ENCODE measurements around the gene HNRNPDL. TPM values are rescaled to one million over a fixed set of nuclear protein-coding genes. Genes with fewer than 3 reads are reported as not detected.

The HNRNPDL gene
- total RNA-seq, 1 donor from 2014 or later: 93.5 TPM

DNA sequence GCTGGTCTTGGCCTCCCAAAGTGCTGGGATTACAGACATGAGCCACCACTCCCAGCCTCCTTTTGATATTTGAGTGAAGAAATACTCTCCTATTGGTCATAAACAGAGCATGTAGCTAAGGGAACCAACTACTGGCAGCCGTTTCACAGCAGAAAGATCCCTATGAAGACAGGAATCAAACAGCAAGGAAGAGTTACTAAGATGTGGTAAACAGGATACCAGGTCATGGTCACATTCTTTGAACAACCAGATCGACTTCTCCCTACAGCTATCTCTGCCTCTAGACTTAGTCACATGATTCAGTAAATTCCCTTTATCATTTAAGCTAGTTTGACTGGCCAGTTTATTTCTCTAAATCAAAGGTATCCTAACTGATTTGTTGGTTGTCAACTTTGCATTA, 47.5 kb downstream of the HNRNPDL start:
- no peaks in the 10 kb centered on the region for H3K9me3 ChIP-seq (replicated peaks)
- H3K4me3 ChIP-seq: no peak overlapping the region
- no peaks in the 10 kb centered on the region for H3K36me3 ChIP-seq
- no peaks in the 10 kb centered on the region for H3K27me3 ChIP-seq (ENCODE audit: low read depth)
- intact Hi-C loops (cut with micrococcal nuclease): no loop called here
- H3K27ac ChIP-seq (replicated peaks): peak overlapping the region; percentile 82
- peaks cover 32% of the 10 kb centered on the region for H3K4me1 ChIP-seq
- TF ChIP-seq, protein P1, sequence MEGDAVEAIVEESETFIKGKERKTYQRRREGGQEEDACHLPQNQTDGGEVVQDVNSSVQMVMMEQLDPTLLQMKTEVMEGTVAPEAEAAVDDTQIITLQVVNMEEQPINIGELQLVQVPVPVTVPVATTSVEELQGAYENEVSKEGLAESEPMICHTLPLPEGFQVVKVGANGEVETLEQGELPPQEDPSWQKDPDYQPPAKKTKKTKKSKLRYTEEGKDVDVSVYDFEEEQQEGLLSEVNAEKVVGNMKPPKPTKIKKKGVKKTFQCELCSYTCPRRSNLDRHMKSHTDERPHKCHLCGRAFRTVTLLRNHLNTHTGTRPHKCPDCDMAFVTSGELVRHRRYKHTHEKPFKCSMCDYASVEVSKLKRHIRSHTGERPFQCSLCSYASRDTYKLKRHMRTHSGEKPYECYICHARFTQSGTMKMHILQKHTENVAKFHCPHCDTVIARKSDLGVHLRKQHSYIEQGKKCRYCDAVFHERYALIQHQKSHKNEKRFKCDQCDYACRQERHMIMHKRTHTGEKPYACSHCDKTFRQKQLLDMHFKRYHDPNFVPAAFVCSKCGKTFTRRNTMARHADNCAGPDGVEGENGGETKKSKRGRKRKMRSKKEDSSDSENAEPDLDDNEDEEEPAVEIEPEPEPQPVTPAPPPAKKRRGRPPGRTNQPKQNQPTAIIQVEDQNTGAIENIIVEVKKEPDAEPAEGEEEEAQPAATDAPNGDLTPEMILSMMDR (IDR thresholded peaks at IDR 0.05; ENCODE audit: borderline replicate concordance): no peak
- no peak for DNase-seq

DNA sequence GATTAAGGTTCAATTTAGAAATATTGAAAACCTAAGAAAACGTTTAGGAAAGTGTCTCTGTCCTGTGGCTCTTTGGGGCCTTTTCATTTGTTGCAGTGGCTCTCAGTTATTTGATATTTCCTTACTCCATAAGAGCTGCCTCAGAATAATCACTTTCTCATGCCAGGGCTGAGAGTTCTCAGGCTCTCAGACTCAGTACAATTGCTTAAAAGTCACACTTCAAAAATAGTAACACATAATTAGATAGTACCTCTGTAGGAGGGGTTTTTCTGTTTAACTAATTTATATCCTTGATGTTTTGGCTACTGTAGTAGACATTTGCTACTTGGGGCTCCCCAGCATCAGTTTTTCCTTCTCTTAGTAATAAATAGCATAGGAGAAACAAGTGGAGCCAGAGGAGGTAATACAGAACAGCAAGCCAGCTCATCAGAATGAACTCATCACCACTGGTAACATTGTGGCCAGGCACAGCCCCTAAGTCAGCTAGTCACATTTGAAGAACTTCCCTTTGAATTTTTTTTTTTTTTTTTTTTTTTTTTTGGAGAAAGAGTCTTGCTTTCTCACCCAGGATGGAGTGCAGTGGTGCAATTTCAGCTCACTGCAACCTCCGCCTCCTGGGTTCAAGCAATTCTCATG, 48.5 kb downstream of the HNRNPDL start:
- Histone ChIP-seq H3K9me3 (replicated peaks) (no peaks in the 10 kb centered on the region), H3K36me3 (no peaks in the 10 kb centered on the region), H3K27me3 (ENCODE audit: low read depth) (no peaks in the 10 kb centered on the region), H3K4me1 (peaks cover 30% of the 10 kb centered on the region), H3K4me3 (no peak overlapping the region), H3K27ac (replicated peaks) (peak overlapping the region; percentile 82)
- no peak for DNase-seq
- intact Hi-C loops (cut with micrococcal nuclease): no loop called here
- TF ChIP-seq, protein P1 (IDR thresholded peaks at IDR 0.05; ENCODE audit: borderline replicate concordance): no peak

DNA sequence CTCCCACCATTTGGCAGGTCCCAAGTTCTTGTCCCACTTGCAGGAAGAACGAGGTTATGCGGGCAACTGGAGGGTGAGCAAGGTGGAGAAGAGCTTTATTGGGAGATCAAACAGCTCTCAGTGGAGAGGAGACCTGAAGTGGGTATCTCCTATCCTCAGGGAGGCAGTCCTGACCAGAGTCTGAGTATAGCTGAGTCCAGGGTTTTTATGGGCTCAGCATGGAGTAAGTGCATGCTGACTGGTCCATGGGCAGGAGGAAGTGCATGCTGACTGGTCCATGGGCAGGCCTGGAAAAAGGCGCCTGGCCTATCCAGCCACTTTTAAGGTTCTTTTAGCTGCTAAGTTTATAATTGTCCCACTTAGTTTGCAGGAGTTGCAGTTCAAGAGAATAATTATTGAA, 49.0 kb downstream of the HNRNPDL start:
- TF ChIP-seq, protein P1 (IDR thresholded peaks at IDR 0.05; ENCODE audit: borderline replicate concordance): no peak
- peak overlapping the region; percentile 12 for H3K4me3 ChIP-seq
- peaks cover 34% of the 10 kb centered on the region for H3K4me1 ChIP-seq
- no peaks in the 10 kb centered on the region for H3K27me3 ChIP-seq (ENCODE audit: low read depth)
- DNase-seq: no peak
- H3K9me3 ChIP-seq (replicated peaks): no peaks in the 10 kb centered on the region
- H3K27ac ChIP-seq (replicated peaks): peak overlapping the region; percentile 82
- no peaks in the 10 kb centered on the region for H3K36me3 ChIP-seq
- intact Hi-C loops (cut with micrococcal nuclease): no loop called here

DNA sequence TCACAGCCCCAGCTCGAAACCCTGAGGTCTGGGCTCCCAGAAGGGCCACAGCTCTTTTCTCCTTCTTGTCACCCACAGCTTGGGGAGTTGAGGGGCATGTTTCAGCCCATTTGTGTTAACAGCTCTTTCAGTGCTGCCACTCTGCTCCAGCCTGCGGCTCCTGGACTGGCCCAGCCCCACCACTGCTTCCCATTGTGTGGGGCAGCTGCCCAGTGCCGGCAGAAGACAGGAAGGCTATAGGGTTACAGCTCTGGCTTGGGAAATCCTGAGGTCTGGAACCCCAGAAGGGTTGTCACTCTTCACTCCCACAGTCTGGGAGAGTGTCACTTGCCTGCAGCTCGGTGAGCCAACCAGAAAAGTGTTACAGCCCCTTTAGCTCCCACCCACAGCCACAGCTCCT, 49.4 kb downstream of the HNRNPDL start:
- intact Hi-C loops (cut with micrococcal nuclease): no loop called here
- Histone ChIP-seq H3K9me3 (replicated peaks) (no peaks in the 10 kb centered on the region), H3K4me1 (peaks cover 38% of the 10 kb centered on the region), H3K36me3 (no peaks in the 10 kb centered on the region), H3K27ac (replicated peaks) (peak overlapping the region; percentile 82), H3K4me3 (peak overlapping the region; percentile 12), H3K27me3 (ENCODE audit: low read depth) (no peaks in the 10 kb centered on the region)
- DNase-seq: no peak
- TF ChIP-seq, protein P1 (IDR thresholded peaks at IDR 0.05; ENCODE audit: borderline replicate concordance): no peak

DNA sequence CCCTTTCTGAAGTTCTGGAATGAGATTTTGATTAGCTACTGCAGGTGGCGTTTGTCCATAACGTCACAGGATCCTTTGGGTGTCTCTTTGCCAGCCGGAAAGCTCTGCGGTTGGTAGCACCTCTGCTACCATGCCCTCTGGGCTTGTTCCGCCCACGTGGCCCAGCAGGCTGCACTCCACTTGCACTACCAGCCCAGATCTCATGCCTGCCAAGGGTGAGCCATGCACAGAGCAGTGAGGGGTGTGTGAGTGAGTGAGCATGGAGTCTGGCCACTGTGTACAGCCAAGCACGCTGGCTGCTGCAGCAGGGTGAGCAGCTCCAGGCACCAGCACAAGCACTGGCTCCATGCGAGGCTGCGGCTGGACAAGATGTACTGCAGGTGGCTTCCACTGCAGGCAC, 49.9 kb downstream of the HNRNPDL start:
- intact Hi-C loops (cut with micrococcal nuclease): no loop called here
- H3K36me3 ChIP-seq: no peaks in the 10 kb centered on the region
- peak overlapping the region; percentile 82 for H3K27ac ChIP-seq (replicated peaks)
- peak; percentile 74 for DNase-seq
- peak overlapping the region; percentile 12 for H3K4me3 ChIP-seq
- TF ChIP-seq, protein P1 (IDR thresholded peaks at IDR 0.05; ENCODE audit: borderline replicate concordance): no peak
- H3K4me1 ChIP-seq: peaks cover 42% of the 10 kb centered on the region
- H3K9me3 ChIP-seq (replicated peaks): no peaks in the 10 kb centered on the region
- H3K27me3 ChIP-seq (ENCODE audit: low read depth): no peaks in the 10 kb centered on the region
